Fibroblast of skin of abdomen (primary cell): ENCODE measurements around the gene SEMA3C.

Source experiments
- DNase-seq: peaks from one replicate; pipeline ENCODE4 v3.0.0-alpha.2; 2013

Gene SEMA3C

DNA sequence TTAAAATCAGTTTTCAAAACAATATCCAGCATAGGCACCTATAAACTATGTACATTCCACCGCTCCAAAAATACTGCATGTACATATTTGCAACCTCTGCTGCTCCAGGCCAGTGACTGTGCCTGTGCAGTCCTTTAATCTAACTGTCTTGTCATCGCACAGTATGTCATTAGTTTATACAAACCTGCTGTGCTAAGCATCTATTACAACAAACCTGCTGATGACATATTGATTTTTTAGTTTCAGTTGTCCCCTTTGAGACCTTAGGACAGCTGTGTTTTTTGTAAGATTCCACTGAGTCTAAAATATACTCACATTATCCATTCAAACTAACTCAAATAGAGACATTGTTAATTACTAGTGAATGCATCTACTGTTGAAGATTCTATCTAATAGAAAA lies 33.1 kb downstream of the SEMA3C start:
- no peak for DNase-seq

GRCh38 chr7:80884511-80885195 lies 34.2 kb downstream of the SEMA3C start:
- peak; percentile 36 for DNase-seq

GRCh38 chr7:80883154-80884025 lies 35.5 kb downstream of the SEMA3C start:
- DNase-seq, result peak; percentile 100

GRCh38 chr7:80882213-80882801 lies 36.5 kb downstream of the SEMA3C start:
- peak; percentile 47 for DNase-seq

GRCh38 chr7:80881351-80881900 lies 37.4 kb downstream of the SEMA3C start:
- no peak for DNase-seq

DNA sequence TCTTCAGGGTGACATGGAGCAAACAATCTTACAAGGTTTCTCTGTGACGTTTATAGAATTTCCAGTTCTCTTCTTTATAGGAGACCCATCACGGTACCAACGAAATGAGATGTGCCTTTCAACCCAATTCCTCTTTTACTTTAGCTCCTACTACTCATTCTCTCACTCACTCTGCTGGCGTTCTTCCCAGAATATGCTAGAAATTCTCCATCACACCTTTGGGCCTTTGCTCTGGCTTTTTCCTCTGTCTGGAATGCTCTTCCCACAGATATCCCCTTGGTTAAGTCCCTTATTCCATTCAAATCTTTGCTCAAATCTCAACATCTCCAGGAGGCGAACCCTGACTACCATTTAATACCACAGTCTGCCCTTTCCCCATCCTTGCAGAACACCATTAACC lies 39.0 kb downstream of the SEMA3C start:
- peak; percentile 80 for DNase-seq

- DNase-seq, result peak; percentile 86
These were observed 41.9 kb downstream of the SEMA3C start for GRCh38 chr7:80876894-80877414.

DNA sequence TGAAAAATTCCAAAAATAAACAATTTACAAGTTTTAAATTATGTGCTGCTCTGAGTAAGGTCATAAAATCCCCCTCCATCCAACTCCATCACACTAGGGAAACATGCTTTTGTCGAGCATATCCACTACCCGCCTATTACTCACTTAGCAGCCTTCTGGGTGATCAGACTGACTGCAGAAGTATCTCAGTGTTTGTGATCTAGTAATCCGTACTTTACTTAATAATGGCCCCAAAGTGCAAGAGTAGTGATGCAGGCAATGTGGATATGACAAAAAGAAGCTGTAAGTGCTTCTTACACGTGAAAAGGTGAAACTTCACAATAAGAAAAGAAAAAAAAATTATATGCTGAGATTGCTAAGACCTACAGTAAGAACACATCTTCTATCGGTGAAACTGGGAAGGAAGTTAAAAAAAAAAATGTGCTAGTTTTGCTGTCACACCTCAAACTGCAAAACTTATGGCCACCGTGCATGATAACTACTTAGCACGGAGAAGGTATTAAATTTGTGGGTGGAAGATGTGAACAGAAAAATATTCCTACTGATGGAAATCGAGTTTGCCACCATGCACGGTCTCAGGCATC lies 43.2 kb downstream of the SEMA3C start:
- no peak for DNase-seq

- DNase-seq, result no peak
These were observed 45.7 kb downstream of the SEMA3C start for GRCh38 chr7:80873140-80873539.

DNA sequence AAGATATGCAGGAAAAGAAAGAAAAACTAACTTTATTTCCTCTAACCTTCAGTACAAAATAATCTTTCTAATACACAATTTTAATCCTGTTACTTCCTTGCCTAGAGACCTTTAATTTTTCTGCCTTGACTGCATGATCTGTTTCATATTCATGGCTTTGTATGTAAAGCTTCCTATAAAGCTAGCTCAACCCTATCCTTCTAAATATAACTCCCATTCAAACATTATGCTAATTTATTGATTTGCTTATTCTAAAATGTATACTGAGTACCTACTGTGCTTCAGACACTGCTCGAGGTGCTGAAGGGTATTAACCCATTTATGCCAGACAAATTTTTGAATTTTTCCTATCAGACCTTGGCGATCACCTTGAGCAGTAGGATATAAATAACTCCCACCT lies 47.6 kb downstream of the SEMA3C start:
- no peak for DNase-seq

DNA sequence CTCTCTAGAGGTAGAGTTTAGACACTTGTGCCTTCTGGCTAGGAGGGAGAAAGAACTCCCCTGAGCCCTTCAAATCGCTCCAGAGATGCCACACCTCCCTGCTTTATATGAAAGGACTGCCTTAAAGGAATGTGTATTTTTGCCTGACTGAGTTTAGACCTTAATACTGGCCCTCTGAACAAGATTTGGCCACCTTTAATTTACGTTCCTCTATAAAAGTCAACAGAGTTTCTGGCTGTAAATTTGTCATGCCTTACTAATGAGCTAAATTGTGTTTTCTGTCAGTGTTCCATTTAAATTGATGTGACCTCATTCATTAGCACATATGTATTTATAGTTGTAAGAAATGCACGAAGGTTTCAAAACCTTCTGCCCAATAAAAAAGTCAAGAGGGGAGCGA lies 48.0 kb downstream of the SEMA3C start:
- DNase-seq, result no peak

GRCh38 chr7:80869821-80870751 lies 48.8 kb downstream of the SEMA3C start:
- DNase-seq, result no peak

DNA sequence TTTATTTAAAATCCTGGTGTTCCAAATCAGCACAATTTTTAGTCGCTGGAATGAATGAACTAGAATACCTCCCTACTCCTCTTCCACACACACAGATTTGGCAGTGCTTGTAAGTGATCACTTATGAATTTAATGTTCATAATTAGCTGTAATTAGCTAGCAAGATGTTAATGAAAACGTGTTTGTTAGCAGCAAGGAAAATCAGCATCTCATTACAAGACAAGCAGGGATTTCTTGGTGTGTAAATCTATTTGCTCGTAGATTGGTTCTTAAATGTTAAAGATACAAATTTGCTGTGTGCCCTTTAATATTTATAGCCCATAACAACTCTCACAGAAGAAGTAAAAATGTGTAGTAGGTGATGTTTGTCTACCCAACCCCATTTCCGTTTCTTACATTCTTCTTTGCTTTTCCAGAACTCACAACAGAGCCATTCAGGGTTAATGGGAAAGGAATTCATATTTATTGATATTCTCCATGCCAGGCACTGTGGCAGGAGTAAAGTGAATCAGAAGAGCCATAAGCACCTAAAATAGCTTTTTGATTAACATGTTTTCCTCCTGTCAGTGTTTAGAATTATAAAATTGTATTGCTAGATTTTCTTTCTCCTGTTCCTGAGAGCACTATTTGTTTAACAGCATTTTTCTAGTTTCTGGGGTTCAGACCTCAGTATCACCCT lies 49.6 kb downstream of the SEMA3C start:
- DNase-seq, result no peak

DNA sequence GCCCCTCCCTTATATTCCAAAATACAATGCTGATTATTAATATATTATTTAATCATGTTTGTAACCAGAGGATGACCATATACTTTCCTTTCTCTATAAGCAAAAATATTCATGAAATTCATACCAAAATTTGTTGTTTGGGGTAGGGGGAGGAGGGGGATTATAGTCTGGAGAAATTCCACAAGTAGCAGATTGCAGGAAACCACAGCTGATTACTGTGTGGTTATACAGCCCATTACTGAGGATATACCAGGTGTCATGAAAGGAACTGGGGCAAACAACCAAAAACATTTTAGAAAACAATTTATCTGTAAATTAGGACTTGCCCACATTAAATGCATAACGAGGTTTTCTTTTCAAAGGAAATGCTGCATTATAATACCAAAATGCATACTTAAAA lies 50.3 kb downstream of the SEMA3C start:
- DNase-seq, result no peak

DNA sequence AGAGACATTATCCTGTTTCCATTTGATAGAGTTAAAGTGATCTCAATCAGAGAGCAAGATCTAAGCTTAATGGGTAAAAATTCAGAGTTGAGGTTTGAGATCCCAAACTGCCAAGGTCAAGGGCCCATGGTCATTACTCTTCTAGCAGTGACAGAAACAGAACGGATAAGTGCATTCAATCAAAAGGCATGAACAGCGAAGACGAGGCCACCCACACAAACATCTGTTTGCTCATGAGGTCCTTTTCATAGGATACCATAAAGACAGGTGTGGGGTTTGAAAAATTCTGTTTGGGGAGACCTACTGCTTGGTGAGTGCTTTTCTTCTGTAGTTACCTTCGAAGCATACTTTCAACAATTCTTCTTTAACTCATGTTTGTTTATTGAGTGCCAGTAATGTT lies 58.3 kb downstream of the SEMA3C start:
- DNase-seq, result no peak

DNA sequence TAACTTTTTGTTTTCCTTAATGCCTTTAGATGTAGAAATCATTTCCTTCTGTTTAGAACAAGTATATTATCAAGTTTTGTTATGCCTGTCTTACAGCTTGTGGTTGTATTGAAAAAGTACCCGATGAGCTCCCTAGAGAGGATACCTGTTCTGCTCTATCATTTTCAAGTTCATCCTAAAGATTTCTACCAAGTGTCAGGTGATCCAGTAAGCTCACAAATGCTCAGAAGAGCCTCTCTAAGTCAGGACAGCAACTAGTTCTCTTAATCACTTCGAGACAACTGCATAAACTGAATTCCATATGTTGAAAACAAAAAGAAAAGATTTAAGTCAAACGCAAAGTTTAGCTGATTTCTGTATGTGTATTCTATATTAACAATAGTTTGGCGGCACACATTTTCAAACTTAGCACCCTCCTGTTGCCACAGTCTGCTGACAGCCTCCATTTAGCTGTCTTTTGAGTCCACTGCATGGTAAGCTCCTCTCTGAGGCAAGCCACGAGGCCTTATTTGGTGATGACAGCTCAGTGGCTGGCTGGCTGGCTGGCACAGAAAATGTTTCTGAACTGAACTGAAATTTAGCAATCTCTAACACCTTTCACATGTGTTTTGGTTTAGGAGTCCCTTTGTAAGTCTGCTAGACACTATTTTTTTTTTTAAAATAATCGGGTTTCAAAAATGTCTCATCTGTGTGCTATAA lies 59.4 kb downstream of the SEMA3C start:
- peak; percentile 77 for DNase-seq

GRCh38 chr7:80858141-80858903 lies 60.5 kb downstream of the SEMA3C start:
- DNase-seq, result peak; percentile 31

DNA sequence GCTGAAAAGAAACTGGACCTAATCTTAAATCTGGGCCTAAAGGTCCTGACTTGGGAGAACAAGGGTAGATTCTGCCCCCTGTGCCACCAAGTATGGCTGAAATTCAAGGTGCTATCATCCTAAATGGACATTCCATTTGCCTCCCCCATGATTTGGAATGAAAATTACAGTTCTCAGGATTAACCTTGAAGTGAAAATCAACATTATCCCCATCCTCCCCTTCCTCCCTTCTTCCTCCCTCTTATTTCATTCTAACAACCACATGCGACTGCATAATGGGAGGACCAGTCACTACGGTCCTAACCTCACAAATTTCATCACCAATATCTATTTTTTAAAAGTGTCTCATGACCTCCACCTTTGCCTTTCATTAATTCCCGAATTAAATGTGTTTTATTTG lies 62.1 kb downstream of the SEMA3C start:
- DNase-seq, result no peak

DNA sequence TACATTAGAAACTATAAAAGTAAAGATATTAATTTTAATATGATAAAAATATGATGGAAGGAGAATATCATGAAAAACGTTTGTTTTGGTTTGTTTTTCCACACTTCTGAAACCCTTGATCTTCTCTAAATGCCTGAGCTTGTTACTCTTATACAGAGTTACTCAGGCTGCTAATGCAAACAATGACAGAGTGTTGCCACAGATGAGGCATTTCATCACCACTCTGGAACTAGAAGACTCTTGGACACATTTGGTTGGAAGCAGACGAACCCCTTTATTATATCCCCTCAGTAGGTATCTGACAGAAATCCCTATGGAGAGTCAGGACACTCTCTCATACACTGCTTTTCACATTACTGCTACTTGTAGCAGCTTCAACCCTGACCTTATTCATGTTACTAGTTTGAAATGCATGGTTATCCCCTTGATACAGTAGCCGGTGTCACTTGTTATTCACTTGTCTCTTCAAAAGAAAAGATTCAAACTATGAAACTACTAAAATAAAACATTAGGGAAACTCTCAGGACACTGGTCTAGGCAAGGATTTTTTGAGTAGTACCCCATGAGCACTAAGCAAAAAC lies 66.9 kb downstream of the SEMA3C start:
- peak; percentile 56 for DNase-seq
